ENCODE results near the gene NRN1. TPM values are rescaled to one million over a fixed set of nuclear protein-coding genes. Genes with fewer than 3 reads are reported as not detected.
A peak's percentile ranks its signal among the peaks of the same experiment; 100 is the strongest.

NRN1 gene
- total RNA-seq, 1 experiment from 2014 or later, result 64.2 TPM

GRCh38 chr6:5958921-5959320 lies 47.8 kb downstream of the NRN1 start:
- DNase-seq (ENCODE audit: low read depth, low spot score), result no peak
- in situ Hi-C loops (cut with HindIII; ENCODE audit: low pct_unique_long_range_greater_than_20kb, low sequenced_read_pairs), result no loop called here

DNA sequence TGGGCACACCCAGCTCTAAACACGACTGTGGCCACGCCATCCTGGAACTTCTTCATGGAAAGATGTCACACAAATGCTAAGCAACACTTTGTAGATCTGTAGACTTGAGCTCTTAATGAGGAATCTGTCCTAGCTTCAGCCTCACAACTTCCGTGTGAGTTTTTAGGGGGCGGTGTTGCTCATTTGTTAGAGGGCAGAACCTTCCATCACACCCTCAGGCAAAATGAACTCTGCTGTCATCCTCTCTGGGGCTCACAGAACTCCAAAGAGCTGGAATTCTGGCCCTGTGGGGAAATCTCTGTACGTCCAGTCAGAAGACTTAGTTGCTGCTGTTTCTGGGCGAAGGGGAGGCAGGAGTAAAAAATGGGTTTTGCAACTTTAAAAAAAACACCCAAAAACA lies 49.8 kb downstream of the NRN1 start:
- peak; percentile 41 for DNase-seq (ENCODE audit: low read depth, low spot score)
- in situ Hi-C loops (cut with HindIII; ENCODE audit: low pct_unique_long_range_greater_than_20kb, low sequenced_read_pairs), result no loop called here

- in situ Hi-C loops (cut with HindIII; ENCODE audit: low pct_unique_long_range_greater_than_20kb, low sequenced_read_pairs), result no loop called here
- DNase-seq (ENCODE audit: low read depth, low spot score), result peak; percentile 78
These were observed 56.4 kb downstream of the NRN1 start for GRCh38 chr6:5950361-5950785.
